NCI-H1694 treated with DMSO at 0.1 percent for 48 hours (cell line): ENCODE data around the gene SOS2.
"Not testable (repeated sequence)": the region's sequence is repeated elsewhere in the genome, so short reads cannot be mapped to it uniquely, and the experiment has no call there.

Source experiments
- DNase-seq: peaks from one replicate; lab custom pipeline; 2025; lab: John Stamatoyannopoulos, UW

Gene SOS2

GRCh38 chr14:50085570-50086320 is 145.6 kb downstream of the SOS2 start:
- DNase-seq, result no peak

- DNase-seq, result no peak
Observed at GRCh38 chr14:50084666-50085065, 146.7 kb downstream of the SOS2 start.

GRCh38 chr14:50083467-50084337 is 147.7 kb downstream of the SOS2 start:
- DNase-seq, result no peak

- DNase-seq, result no peak
Observed at GRCh38 chr14:50082784-50083466, 148.5 kb downstream of the SOS2 start.

GRCh38 chr14:50082308-50082742 is 149.1 kb downstream of the SOS2 start:
- DNase-seq, result no peak

- DNase-seq, result not testable (repeated sequence)
Observed at GRCh38 chr14:50079103-50079502, 152.3 kb downstream of the SOS2 start.

GRCh38 chr14:50073663-50074062 is 157.7 kb downstream of the SOS2 start:
- DNase-seq, result not testable (repeated sequence)

GRCh38 chr14:50072395-50072794 is 159.0 kb downstream of the SOS2 start:
- DNase-seq, result no peak

GRCh38 chr14:50070840-50071548 is 160.4 kb downstream of the SOS2 start:
- no peak for DNase-seq

- DNase-seq, result no peak
Observed at GRCh38 chr14:50070230-50070629, 161.1 kb downstream of the SOS2 start.

GRCh38 chr14:50069325-50069724 is 162.1 kb downstream of the SOS2 start:
- no peak for DNase-seq

GRCh38 chr14:50068496-50068895 is 162.9 kb downstream of the SOS2 start:
- no peak for DNase-seq

- DNase-seq, result no peak
Observed at GRCh38 chr14:50067723-50068495, 163.5 kb downstream of the SOS2 start.
